ENCODE results near the gene SLC6A6.

The SLC6A6 gene

DNA sequence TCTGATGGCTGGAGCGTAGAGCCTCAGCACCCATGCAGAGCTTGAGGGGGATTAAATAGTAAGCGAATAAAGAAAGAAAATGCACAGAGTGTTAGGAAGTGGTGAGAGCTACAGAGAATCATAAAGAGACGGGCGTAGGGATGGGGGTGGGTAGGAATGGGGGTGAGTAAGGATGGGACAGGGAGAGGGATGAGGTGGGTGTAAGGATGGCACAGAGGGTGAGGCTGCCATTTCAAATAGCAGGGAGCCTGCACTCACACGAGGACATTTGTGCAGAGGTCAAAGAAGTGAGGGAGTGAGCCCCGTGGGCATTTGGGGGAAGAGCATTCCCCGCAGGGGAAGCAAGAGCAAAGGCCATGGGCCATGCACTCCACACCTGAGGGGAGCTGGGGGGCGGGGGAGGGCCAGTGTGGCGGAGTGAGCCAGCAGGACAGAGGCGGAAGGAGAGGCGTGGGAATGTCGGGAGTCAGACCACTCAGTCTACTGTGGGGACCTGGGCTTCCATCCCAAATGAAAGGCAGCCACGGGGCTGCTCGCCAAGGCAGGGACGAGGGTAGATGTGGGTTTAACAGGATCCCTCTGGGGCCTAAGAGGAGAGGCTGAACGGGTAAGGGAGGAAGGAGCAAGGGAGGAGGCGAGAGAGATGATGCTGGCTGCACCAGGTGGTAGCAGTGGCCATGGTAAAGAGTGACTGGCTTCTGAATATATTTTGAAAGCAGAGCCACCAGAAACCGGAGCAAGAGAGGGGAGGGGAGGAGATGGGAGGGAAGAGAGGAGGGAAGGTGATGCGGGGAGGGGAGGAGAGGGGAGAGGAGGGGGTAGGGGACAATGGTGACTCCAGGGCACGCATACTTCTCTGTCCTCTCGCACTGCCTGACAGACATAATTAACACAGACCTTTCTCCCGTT is 35.2 kb upstream of the SLC6A6 start:
- Mint-ChIP-seq H3K4me3 (no peak overlapping the region), H3K4me1 (ENCODE audit: low read depth in 2 of 2) (peaks cover 4 to 7% of the 10 kb centered on the region in 2 donors), H3K27me3 (peaks cover 13 to 47% of the 10 kb centered on the region in 2 donors), H3K27ac (peak overlapping the region in 1 of 2 donors; percentile 78), H3K36me3 (ENCODE audit: insufficient read depth) (no peaks in the 10 kb centered on the region), H3K9me3 (no peaks in the 10 kb centered on the region)
- no peak for DNase-seq
- ATAC-seq (replicated peaks): no peak

DNA sequence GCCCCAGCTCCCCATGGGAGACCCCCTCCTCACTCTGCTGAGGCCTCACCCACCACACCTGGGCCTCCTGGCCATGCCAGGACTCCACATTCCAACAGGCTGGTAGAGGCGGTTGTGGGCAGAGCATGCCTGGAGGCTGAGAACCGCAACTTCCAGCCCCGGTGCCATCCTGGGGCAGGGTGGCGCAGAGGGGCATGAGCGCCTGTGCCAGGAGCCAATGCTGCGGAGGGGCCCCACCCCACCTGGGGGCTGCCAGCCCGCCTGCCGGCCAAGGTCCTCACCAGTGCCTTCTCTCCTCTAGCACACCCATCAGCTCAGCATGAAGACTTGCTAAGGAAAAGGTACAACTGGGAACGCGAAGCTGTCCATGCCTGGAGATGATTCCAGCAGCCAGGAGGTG is 34.3 kb upstream of the SLC6A6 start:
- Mint-ChIP-seq H3K27ac (no peak overlapping the region), H3K4me1 (ENCODE audit: low read depth in 2 of 2) (peaks cover 4 to 7% of the 10 kb centered on the region in 2 donors), H3K9me3 (no peaks in the 10 kb centered on the region), H3K27me3 (peaks cover 13 to 49% of the 10 kb centered on the region in 2 donors), H3K4me3 (no peak overlapping the region), H3K36me3 (ENCODE audit: insufficient read depth) (no peaks in the 10 kb centered on the region)
- ATAC-seq (replicated peaks) (no peak), DNase-seq (no peak)

DNA sequence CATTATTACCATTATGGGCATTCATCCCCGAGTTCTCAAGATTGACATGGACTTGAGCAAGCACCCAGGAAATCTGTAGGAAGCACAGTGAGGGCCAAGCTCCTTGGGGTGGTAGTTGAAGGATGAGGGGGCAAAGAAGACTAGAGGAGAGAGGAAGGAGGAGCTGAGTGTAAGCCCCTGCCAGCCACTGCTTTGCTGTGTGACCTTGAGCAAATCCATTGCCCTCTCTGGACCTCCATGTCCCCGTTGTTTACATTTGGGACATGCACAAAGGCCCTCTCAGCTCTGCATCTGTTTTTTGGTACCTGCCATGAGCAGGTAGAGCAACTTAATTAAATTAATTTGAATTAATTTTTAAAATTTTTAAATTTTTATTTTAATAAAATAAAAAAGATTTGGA is 33.5 kb upstream of the SLC6A6 start:
- no peak for ATAC-seq (replicated peaks)
- Mint-ChIP-seq H3K9me3 (no peaks in the 10 kb centered on the region), H3K4me3 (no peak overlapping the region), H3K27ac (no peak overlapping the region), H3K4me1 (ENCODE audit: low read depth in 2 of 2) (peaks cover 7% of the 10 kb centered on the region in 2 donors), H3K36me3 (ENCODE audit: insufficient read depth) (no peaks in the 10 kb centered on the region), H3K27me3 (peaks cover 13 to 47% of the 10 kb centered on the region in 2 donors)
- no peak for DNase-seq

DNA sequence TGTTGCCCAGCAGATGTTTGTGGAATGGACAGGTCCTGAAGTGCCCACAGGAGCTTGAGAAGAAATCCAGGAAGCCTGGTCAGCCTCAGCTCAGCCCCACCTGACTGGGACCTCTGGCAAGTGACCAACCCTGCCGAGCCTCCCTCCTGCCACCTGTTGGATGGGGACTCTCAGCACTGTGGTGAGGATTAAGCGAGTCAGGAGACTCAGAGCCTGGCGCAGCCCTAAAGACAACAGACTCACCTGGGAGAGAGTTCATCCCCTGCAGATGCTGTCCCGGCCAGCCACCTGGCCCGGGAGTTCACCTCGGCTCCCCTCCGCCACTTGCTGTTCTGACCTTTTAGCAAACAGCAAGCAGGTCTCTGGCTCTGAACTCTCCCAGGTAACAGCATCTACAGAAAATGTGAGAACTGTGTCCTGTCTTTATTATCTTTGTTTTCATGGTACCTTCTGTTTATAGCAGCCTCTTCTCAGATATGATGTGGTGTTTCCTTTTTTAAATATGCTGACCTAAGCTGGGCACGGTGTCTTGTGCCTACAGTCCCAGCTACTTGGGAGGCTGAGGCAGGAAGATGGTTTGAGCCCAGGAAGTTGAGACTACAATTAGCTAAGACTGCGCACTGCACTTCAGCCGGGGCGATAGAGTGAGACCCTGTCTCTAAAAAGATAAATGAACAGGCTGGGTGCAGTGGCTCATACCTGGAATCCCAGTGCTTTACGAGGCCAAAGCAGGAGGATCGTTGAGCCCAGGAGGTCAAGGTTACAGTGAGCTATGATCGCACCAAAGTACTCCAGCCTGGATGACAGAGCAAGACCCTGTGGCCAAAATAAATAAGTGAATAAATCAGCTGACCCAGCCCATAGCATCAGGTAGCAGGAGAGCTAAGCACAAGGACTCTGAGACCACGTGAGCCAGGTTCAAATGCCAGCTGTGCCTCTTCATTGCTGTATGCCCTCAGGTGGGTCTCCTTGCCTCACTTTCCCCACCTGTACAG is 32.4 kb upstream of the SLC6A6 start:
- Mint-ChIP-seq H3K27me3 (peaks cover 10 to 36% of the 10 kb centered on the region in 2 donors), H3K9me3 (no peaks in the 10 kb centered on the region), H3K27ac (peak overlapping the region in 1 of 2 donors; percentile 67), H3K36me3 (ENCODE audit: insufficient read depth) (no peaks in the 10 kb centered on the region), H3K4me1 (ENCODE audit: low read depth in 2 of 2) (peaks cover 7 to 14% of the 10 kb centered on the region in 2 donors), H3K4me3 (no peak overlapping the region)
- no peak for DNase-seq
- no peak for ATAC-seq (replicated peaks)

DNA sequence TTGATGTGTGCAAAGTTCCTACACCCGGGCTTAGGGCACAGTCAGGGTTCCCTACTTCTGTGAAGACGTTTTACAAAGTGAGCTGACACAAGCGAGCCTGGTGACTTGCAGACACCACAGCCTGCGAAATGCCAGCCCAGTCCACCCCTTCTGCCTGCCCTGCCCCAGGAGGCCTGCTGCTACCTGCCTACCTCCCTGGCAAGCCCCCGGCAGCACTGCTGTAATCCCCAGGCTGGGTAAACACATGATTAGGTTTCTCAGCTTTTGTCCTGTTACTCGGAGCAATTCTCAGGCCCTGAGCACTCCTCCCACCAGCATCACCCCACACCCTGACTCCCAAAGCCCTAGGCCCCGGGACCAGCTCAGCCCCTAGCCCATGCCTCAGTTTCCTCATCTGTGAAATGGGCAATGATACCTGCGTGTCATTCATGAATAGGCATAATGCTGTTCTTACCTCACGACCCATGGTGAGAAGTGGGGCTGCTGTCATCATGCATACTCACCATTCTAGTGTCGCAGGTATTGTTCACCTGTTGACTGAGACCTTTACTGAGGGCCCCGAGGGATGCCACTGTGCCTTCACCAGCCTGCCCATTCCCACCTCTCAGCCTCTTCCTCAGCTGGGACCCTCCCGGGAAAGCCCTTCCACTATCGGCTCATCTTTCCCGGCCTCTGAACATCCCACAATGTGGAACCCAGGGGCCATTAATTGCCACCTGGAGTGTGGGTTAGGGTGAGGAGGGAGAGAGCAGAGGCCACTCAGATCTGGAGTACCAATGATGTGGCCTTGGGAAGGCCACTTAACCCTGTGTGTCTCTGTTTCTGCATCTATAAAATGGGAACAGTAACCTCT is 31.5 kb upstream of the SLC6A6 start:
- peaks cover 7 to 17% of the 10 kb centered on the region in 2 donors for H3K4me1 Mint-ChIP-seq (ENCODE audit: low read depth in 2 of 2)
- H3K4me3 Mint-ChIP-seq: no peak overlapping the region
- DNase-seq: no peak
- H3K9me3 Mint-ChIP-seq: no peaks in the 10 kb centered on the region
- no peak for ATAC-seq (replicated peaks)
- no peak overlapping the region for H3K27ac Mint-ChIP-seq
- H3K36me3 Mint-ChIP-seq (ENCODE audit: insufficient read depth): no peaks in the 10 kb centered on the region
- peaks cover 6 to 27% of the 10 kb centered on the region in 2 donors for H3K27me3 Mint-ChIP-seq

DNA sequence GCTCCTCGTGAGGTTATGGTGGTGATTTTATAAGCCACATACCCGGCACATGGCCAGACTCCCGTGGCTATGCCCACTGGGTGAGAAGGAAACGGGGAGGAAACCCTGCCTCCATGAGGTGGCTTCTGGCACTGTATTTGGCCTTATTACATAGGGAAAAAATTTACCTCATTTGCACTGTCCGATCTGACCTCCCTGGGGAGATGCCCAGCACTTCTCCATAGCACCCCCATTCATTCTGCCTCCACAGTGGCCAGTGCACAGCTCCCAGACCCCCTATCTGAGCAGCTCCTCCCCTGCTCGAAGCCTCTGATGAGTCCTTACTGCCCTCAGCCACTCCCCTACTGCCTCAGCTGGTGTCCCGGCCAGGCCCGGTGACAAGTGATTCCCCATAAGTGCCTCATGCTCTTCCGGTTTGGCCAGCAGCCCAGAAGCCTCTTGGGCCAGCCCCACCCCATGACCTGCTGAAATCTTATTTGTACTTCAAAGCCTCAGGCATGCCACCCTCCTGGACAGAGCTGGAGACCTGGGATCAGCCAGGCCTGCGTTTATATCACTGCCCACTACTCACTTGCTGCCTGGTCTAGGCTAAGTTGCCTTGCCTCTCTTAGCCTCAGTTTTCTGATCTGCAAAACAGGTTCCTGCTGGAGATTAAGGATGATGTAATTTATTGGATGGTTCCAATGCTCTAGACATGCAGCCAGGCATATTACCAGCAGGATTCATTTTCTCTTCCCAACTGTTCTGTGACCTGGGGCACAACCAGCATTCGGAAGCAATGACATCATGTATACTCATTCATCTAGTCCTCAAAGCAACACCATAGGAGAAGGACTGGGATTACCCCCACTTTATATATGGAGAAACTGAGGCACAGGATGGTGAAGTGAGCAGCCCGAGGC is 30.6 kb upstream of the SLC6A6 start:
- Mint-ChIP-seq H3K27me3 (peaks cover 2 to 18% of the 10 kb centered on the region in 2 donors), H3K4me3 (no peak overlapping the region)
- no peak for DNase-seq

DNA sequence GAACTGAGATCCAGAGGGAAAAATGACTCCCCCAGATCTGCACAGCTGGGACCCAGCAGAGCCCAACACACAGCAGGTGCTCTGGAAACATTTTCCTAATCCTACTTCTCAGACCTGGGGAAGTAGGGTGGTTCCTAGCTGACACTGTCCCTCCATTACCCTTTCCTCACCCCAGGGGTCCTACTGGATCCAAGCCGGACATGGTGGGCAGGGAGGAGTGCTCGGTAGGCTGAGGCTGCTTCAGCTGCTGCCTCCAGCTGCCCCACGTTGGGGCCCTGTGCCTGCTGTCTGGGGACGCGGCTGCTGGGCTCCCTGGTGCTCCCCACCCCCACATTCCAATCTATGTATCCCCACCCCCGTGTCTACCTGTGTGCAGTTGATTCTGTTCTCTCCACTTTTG is 29.8 kb upstream of the SLC6A6 start:
- no peak for ATAC-seq (replicated peaks)
- H3K36me3 Mint-ChIP-seq (ENCODE audit: insufficient read depth): peaks cover 2% of the 10 kb centered on the region
- H3K27ac Mint-ChIP-seq: no peak overlapping the region
- peaks cover 0 to 11% of the 10 kb centered on the region in 2 donors for H3K27me3 Mint-ChIP-seq
- H3K4me1 Mint-ChIP-seq (ENCODE audit: low read depth in 2 of 2): peaks cover 17 to 26% of the 10 kb centered on the region in 2 donors
- no peak overlapping the region for H3K4me3 Mint-ChIP-seq
- H3K9me3 Mint-ChIP-seq: no peaks in the 10 kb centered on the region
- DNase-seq: no peak

More for the DNA sequence above, 30.6 kb upstream of the SLC6A6 start:
- no peaks in the 10 kb centered on the region for H3K36me3 Mint-ChIP-seq (ENCODE audit: insufficient read depth)
- H3K27ac Mint-ChIP-seq: peak overlapping the region; percentile 42 to 74
- ATAC-seq (replicated peaks): peak; percentile 21
- peaks cover 12 to 19% of the 10 kb centered on the region in 2 donors for H3K4me1 Mint-ChIP-seq (ENCODE audit: low read depth in 2 of 2)
- no peaks in the 10 kb centered on the region for H3K9me3 Mint-ChIP-seq

DNA sequence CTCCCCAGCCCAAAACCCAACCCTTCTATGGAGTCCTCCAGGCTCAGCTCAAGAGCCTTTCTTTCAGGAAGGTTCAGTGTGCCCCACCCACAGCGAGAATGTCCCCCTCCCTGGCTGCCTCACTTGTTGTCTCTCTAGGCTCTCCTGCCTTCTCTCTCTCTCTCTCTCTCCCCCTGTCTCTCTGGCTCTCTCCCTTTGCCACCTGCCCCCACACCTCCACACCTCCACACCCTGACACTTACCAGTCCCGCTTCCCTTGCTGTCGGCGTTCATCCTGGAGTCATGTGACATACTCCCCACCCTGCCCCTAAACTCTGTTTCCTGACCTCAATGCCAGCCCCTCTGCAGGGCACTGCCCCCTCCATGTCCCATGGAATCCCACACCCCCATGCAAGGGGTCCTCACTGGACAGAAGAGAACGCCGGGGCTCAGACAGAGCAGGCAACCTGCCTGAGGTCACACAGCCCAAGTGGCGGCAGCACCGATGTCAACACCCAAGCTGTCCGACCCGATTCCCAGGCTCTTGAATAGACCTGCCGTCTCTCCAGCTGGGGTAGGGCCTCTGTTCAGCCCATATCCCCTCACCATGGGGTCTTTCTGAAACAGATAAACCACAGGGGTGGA is 28.5 kb upstream of the SLC6A6 start:
- no peaks in the 10 kb centered on the region for H3K9me3 Mint-ChIP-seq
- peaks cover 25 to 38% of the 10 kb centered on the region in 2 donors for H3K4me1 Mint-ChIP-seq (ENCODE audit: low read depth in 2 of 2)
- peak overlapping the region in 1 of 2 donors; percentile 36 for H3K4me3 Mint-ChIP-seq
- DNase-seq: no peak
- peaks cover 0 to 9% of the 10 kb centered on the region in 2 donors for H3K27me3 Mint-ChIP-seq
- H3K27ac Mint-ChIP-seq: peak overlapping the region; percentile 49 to 92
- H3K36me3 Mint-ChIP-seq (ENCODE audit: insufficient read depth): peaks cover 2% of the 10 kb centered on the region
- no peak for ATAC-seq (replicated peaks)

DNA sequence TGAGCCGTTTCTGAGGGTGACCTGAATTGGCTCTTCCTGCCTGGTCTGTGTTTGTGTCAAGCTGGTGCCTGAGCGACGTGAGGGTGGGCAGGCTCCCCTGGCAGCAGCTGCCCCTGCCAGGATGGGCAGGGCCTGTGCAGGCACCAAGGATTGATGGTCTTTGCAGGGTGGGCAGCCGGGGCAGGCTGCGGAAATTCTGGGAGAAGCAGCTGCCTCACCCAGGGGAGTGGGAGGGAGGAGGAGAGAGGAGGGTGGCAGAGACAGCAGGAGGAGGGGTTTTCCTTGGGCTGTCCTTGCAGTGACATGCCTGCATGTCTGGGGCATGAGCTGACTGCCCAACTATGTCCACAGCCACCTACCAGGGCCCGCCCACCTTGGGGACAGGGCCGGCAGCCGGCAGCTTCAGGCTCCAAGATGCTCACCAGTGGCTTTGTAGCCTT is 27.9 kb upstream of the SLC6A6 start:
- no peak for ATAC-seq (replicated peaks)
- Mint-ChIP-seq H3K27ac (peak overlapping the region in 1 of 2 donors; percentile 92), H3K27me3 (peaks cover 0 to 9% of the 10 kb centered on the region in 2 donors), H3K4me3 (no peak overlapping the region), H3K4me1 (ENCODE audit: low read depth in 2 of 2) (peaks cover 25 to 39% of the 10 kb centered on the region in 2 donors), H3K9me3 (no peaks in the 10 kb centered on the region), H3K36me3 (ENCODE audit: insufficient read depth) (peaks cover 2% of the 10 kb centered on the region)
- DNase-seq: no peak

DNA sequence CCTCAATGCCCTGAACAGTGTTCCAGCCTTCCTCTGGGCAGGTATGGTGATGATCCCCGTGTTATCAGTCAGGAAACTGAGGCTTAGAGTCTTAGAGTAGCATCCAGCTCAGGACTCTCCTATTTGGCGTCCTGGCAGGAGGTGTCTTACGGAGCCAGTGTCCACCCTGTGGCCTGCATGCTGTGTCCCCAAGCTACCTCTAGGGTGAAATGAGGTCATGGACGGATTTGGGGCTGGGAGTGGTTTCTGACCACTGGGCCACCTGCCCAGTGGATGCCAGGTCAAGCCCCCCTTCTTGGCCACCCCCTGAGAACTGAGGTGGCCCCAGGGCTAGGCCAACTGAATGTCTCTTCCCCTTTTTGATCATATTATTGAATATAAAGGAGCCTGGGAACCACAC is 27.2 kb upstream of the SLC6A6 start:
- Mint-ChIP-seq H3K4me3 (no peak overlapping the region), H3K27me3 (peaks cover 0 to 9% of the 10 kb centered on the region in 2 donors), H3K27ac (peak overlapping the region in 1 of 2 donors; percentile 92), H3K36me3 (ENCODE audit: insufficient read depth) (peaks cover 2% of the 10 kb centered on the region), H3K9me3 (no peaks in the 10 kb centered on the region), H3K4me1 (ENCODE audit: low read depth in 2 of 2) (peaks cover 25 to 39% of the 10 kb centered on the region in 2 donors)
- no peak for DNase-seq
- no peak for ATAC-seq (replicated peaks)

DNA sequence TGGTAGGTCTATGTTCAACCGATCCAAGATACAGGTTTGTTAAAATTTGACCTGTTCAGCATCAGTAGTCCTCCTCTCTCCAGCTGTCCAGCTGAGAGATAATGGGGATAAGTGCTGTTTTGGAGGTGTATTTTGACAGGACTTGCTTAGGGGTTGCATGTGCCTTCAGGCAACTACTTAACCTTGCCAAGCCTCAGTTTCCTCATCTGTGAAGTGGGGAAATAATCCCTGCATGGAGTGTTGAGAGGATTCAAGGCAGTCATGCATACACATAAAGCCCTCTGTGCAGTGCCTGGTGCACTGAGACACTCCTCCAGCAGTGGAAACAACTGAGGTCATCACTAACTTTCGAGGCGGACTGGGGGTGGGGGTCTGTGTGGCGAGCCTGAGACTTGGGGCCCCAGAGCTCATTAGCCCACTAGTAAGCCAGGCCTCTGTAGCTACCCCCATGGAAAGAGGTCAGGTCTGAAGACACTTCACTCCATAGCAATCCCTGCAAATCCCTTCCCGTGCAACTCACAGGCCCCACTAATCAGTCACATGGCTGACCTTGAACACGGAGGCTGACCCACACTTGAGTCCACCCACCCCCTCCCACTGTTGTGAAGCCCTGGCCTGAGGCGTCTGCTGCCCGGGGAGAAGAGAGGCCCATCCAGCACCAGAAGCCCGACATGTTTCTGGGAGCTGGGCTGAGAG is 25.9 kb upstream of the SLC6A6 start:
- Mint-ChIP-seq H3K36me3 (ENCODE audit: insufficient read depth) (peaks cover 2% of the 10 kb centered on the region), H3K27me3 (peaks cover 0 to 8% of the 10 kb centered on the region in 2 donors), H3K27ac (peak overlapping the region in 1 of 2 donors; percentile 95), H3K4me1 (ENCODE audit: low read depth in 2 of 2) (peaks cover 25 to 39% of the 10 kb centered on the region in 2 donors), H3K9me3 (no peaks in the 10 kb centered on the region), H3K4me3 (no peak overlapping the region)
- no peak for ATAC-seq (replicated peaks)
- DNase-seq: no peak
